IMR-90 (cell line): ENCODE measurements around the gene CIITA. TPM values are rescaled to one million over a fixed set of nuclear protein-coding genes. Genes with fewer than 3 reads are reported as not detected.

ENCODE experiments used
- ATAC-seq: fragments of 200-7000 bp; cut with Tn5 transposase; 2 replicates; pipeline ENCODE4 v1.9.1; 2020; ENCODE audit warnings: low read depth, mild to moderate bottlenecking, moderate library complexity
- BruUV-seq: library from RNA; stranded (reverse); fragments of 400-500 nt; replicated peaks from 2 replicates; lab custom pipeline; 2021; lab: Mats Ljungman, UMichigan
- CTCF ChIA-PET: fragments of 300-600 bp; formaldehyde crosslinking; extraction: SDS; loops from one replicate; lab custom pipeline; 2021; ENCODE audit warnings: antibody characterized with exemption; lab: Yijun Ruan, JAX
- POLR2A ChIA-PET: fragments of 300-600 bp; sonication (Branson Sonifier 250); formaldehyde crosslinking; loops from one replicate; lab custom pipeline; 2022; ENCODE audit warnings: antibody characterized with exemption; ENCODE audit not compliant: unreplicated experiment; lab: Charles Lee
- DNase-seq: peaks from one replicate; pipeline ENCODE4 v3.0.0; 2013
- H2AFZ ChIP-seq: replicated peaks from 2 replicates; pipeline ENCODE3; 2013; ENCODE audit warnings: low read length, mild to moderate bottlenecking; ENCODE audit not compliant: poor library complexity
- H2AK5ac ChIP-seq: 2 replicates; pipeline ENCODE4 v1.6.1; 2013; ENCODE audit warnings: low read depth, low read length, inconsistent platforms
- H2AK9ac ChIP-seq: replicated peaks from 2 replicates; pipeline ENCODE3; 2013; ENCODE audit warnings: mild to moderate bottlenecking, low read depth, low read length, moderate library complexity; ENCODE audit not compliant: poor library complexity
- H2BK120ac ChIP-seq: 2 replicates; pipeline ENCODE4 v1.6.1; 2013; ENCODE audit warnings: low read depth, low read length, inconsistent platforms
- H2BK15ac ChIP-seq: 3 replicates; pipeline ENCODE4 v1.6.1; 2013; ENCODE audit warnings: low read depth, low read length, inconsistent platforms
- H2BK20ac ChIP-seq: 2 replicates; pipeline ENCODE4 v1.6.1; 2013; ENCODE audit warnings: low read depth, mild to moderate bottlenecking, inconsistent platforms, low read length, moderate library complexity
- H2BK5ac ChIP-seq: 2 replicates; pipeline ENCODE4 v1.6.1; 2013; ENCODE audit warnings: mild to moderate bottlenecking, low read depth, low read length, inconsistent platforms; ENCODE audit not compliant: poor library complexity, severe bottlenecking
- H3K14ac ChIP-seq: replicated peaks from 2 replicates; pipeline ENCODE4 v1.6.1; 2013; ENCODE audit warnings: low read depth, low read length, inconsistent platforms
- H3K18ac ChIP-seq: 2 replicates; pipeline ENCODE4 v1.6.1; 2013; ENCODE audit warnings: low read depth, low read length, control low read depth
- H3K23ac ChIP-seq: 2 replicates; pipeline ENCODE4 v1.6.1; 2013; ENCODE audit warnings: low read depth, low read length, inconsistent platforms
- H3K27ac ChIP-seq: 2 replicates; pipeline ENCODE4 v1.5.1; 2013; ENCODE audit warnings: mild to moderate bottlenecking, control low read depth, low read length; ENCODE audit not compliant: insufficient read depth
- H3K27me3 ChIP-seq: 2 replicates; pipeline ENCODE4 v1.6.1; 2013; ENCODE audit warnings: low read length; ENCODE audit not compliant: control insufficient read depth, insufficient read depth
- H3K36me3 ChIP-seq: 2 replicates; pipeline ENCODE4 v1.6.1; 2013; ENCODE audit warnings: low read length, mixed read lengths; ENCODE audit not compliant: control insufficient read depth, insufficient read depth
- H3K4ac ChIP-seq: 2 replicates; pipeline ENCODE4 v1.6.1; 2013; ENCODE audit warnings: low read depth, low read length, inconsistent platforms
- H3K4me1 ChIP-seq: 2 replicates; pipeline ENCODE4 v1.6.1; 2013; ENCODE audit warnings: low read length, mixed read lengths; ENCODE audit not compliant: control insufficient read depth, insufficient read depth
- H3K4me2 ChIP-seq: 2 replicates; pipeline ENCODE4 v1.6.1; 2013; ENCODE audit warnings: low read depth, mild to moderate bottlenecking, control low read depth, low read length, moderate library complexity
- H3K4me3 ChIP-seq: 2 replicates; pipeline ENCODE4 v1.5.1; 2013; ENCODE audit warnings: low read depth, mild to moderate bottlenecking, control low read depth, low read length, moderate library complexity; ENCODE audit not compliant: insufficient read depth
- H3K56ac ChIP-seq: 2 replicates; pipeline ENCODE4 v1.6.1; 2013; ENCODE audit warnings: low read length, inconsistent platforms; ENCODE audit not compliant: insufficient read depth; ENCODE audit errors: extremely low read depth
- H3K79me1 ChIP-seq, 2 experiments: 2 replicates each; pipeline ENCODE4 v1.6.1; 2013; ENCODE audit warnings: low read length in 2 of 2, inconsistent platforms in 1 of 2, low read depth in 1 of 2
- H3K9ac ChIP-seq: 2 replicates; pipeline ENCODE4 v1.6.1; 2013; ENCODE audit warnings: low read depth, low read length, control low read depth
- H3K9me1 ChIP-seq: 2 replicates; pipeline ENCODE4 v1.6.1; 2013; ENCODE audit warnings: low read length, inconsistent platforms; ENCODE audit not compliant: insufficient read depth
- H3K9me3 ChIP-seq: 2 replicates; pipeline ENCODE4 v1.6.1; 2013; ENCODE audit warnings: low read length; ENCODE audit not compliant: control insufficient read depth, insufficient read depth
- H4K20me1 ChIP-seq: 2 replicates; pipeline ENCODE4 v1.6.1; 2013; ENCODE audit warnings: low read length, inconsistent platforms; ENCODE audit not compliant: insufficient read depth
- H4K5ac ChIP-seq: 2 replicates; pipeline ENCODE4 v1.6.1; 2013; ENCODE audit warnings: mild to moderate bottlenecking, low read depth, low read length, control low read depth
- H4K8ac ChIP-seq, 2 experiments: 2 replicates each; pipeline ENCODE4 v1.6.1; 2013; ENCODE audit warnings: low read depth in 2 of 2, low read length in 2 of 2, control low read depth in 1 of 2, inconsistent platforms in 1 of 2
- H4K91ac ChIP-seq: 2 replicates; pipeline ENCODE4 v1.6.1; 2013; ENCODE audit warnings: low read depth, low read length, inconsistent platforms; ENCODE audit not compliant: insufficient read depth
- BHLHE40 ChIP-seq: fragments of 150-350 bp; IDR thresholded peaks from 2 replicates; pipeline ENCODE4 v1.6.1; 2016; ENCODE audit warnings: mild to moderate bottlenecking, low read depth, low read length
- CEBPB ChIP-seq: IDR thresholded peaks from 2 replicates; pipeline ENCODE4 v1.6.1; 2012; ENCODE audit warnings: low read depth, low read length, improper control_type of control experiment
- CHD1 ChIP-seq: IDR thresholded peaks from 2 replicates; pipeline ENCODE4 v1.6.1; 2012; ENCODE audit warnings: low read depth, low read length, improper control_type of control experiment
- FOS ChIP-seq: fragments of 150-350 bp; IDR thresholded peaks from 2 replicates; pipeline ENCODE4 v1.6.1; 2016; ENCODE audit warnings: low read depth, low read length
- MAFK ChIP-seq: IDR thresholded peaks from 2 replicates; pipeline ENCODE4 v1.6.1; 2012; ENCODE audit warnings: low read depth, low read length, improper control_type of control experiment
- MAZ ChIP-seq: IDR thresholded peaks from 2 replicates; pipeline ENCODE4 v1.6.1; 2012; ENCODE audit warnings: low read depth, mild to moderate bottlenecking, low read length, improper control_type of control experiment, moderate library complexity, borderline replicate concordance
- MXI1 ChIP-seq: IDR thresholded peaks from 2 replicates; pipeline ENCODE4 v1.6.1; 2012; ENCODE audit warnings: low read depth, mild to moderate bottlenecking, low read length, moderate library complexity, borderline replicate concordance
- NFE2L2 ChIP-seq: fragments of 150-350 bp; IDR thresholded peaks from 2 replicates; pipeline ENCODE4 v1.6.1; 2016; ENCODE audit warnings: low read depth, mild to moderate bottlenecking, low read length
- POLR2A ChIP-seq: IDR thresholded peaks from 2 replicates; pipeline ENCODE4 v1.6.1; 2012; ENCODE audit warnings: mild to moderate bottlenecking, low read depth, low read length
- RAD21 ChIP-seq: IDR thresholded peaks from 2 replicates; pipeline ENCODE4 v1.6.1; 2012; ENCODE audit warnings: low read length, improper control_type of control experiment
- RCOR1 ChIP-seq: IDR thresholded peaks from 2 replicates; pipeline ENCODE4 v1.6.1; 2012; ENCODE audit warnings: mild to moderate bottlenecking, low read length, improper control_type of control experiment; ENCODE audit not compliant: insufficient replicate concordance
- RFX5 ChIP-seq: IDR thresholded peaks from 2 replicates; pipeline ENCODE4 v1.8.0; 2012; ENCODE audit warnings: low read depth, mild to moderate bottlenecking, low read length, moderate library complexity
- SMC3 ChIP-seq: fragments of 150-350 bp; IDR thresholded peaks from 2 replicates; pipeline ENCODE4 v1.6.1; 2016; ENCODE audit warnings: low read depth, mild to moderate bottlenecking, antibody characterized with exemption, low read length, moderate library complexity
- WGBS, 2 experiments: methylation state at CpG; one replicate each; pipeline versions ENCODE4 v1.1.5 to v1.1.7; 2013; ENCODE audit warnings: missing lambda C conversion rate in 2 of 2; ENCODE audit not compliant: insufficient read length in 1 of 2; ENCODE audit errors: extremely low coverage in 2 of 2; 5-methylcytosine and 5-hydroxymethylcytosine counted together
- dilution Hi-C: fragments of 300-500 bp; cut with HindIII; formaldehyde crosslinking; loops from one replicate; pipeline ENCODE4 v1.14.3; 2018; ENCODE audit warnings: low sequenced_read_pairs; ENCODE audit not compliant: unreplicated experiment
- in situ Hi-C: fragments of 300-500 bp; cut with MboI; formaldehyde crosslinking; loops from 3 replicates; pipeline ENCODE4 v1.14.3; 2019; ENCODE audit warnings: low sequenced_read_pairs, inconsistent platforms, mixed read lengths
- intact Hi-C: fragments of 100-400 bp; cut with micrococcal nuclease; formaldehyde crosslinking; loops from 2 replicates; pipeline ENCODE4 v1.10.0; 2022
- polyA plus RNA-seq, 3 experiments: library from polyadenylated mRNA; depleted of rRNA; stranded (reverse); fragments of >200 nt; gene quantifications; 2 replicates each; pipeline ENCODE4 v1.2.3, GENCODE V29; 2012; ENCODE audit warnings: low replicate concordance in 1 of 3
- total RNA-seq: library from RNA; depleted of rRNA; stranded (reverse); fragments of >200 nt; gene quantifications from 2 replicates; pipeline ENCODE4 v1.2.3, GENCODE V29; 2012
- TF ChIP-seq, protein P1 (sequence below): fragments of 150-350 bp; IDR thresholded peaks from 2 replicates; pipeline ENCODE4 v1.6.1; 2017; ENCODE audit warnings: mild to moderate bottlenecking, antibody characterized with exemption, low read length, low read depth
- TF ChIP-seq, protein P2 (sequence below): conservative IDR thresholded peaks from 2 replicates; pipeline ENCODE4 v1.5.1; 2012; ENCODE audit warnings: mild to moderate bottlenecking, low read depth, low read length, improper control_type of control experiment
- TF ChIP-seq, protein P3 (sequence below): fragments of 150-350 bp; IDR thresholded peaks from 2 replicates; pipeline ENCODE4 v1.6.1; 2016; ENCODE audit warnings: low read depth, mild to moderate bottlenecking, low read length, moderate library complexity, borderline replicate concordance

Gene CIITA
- total and polyA plus RNA-seq, 2 of the 4 experiments (the other 2 are of a cell fraction), result 0.10 TPM; not detected in 1

DNA sequence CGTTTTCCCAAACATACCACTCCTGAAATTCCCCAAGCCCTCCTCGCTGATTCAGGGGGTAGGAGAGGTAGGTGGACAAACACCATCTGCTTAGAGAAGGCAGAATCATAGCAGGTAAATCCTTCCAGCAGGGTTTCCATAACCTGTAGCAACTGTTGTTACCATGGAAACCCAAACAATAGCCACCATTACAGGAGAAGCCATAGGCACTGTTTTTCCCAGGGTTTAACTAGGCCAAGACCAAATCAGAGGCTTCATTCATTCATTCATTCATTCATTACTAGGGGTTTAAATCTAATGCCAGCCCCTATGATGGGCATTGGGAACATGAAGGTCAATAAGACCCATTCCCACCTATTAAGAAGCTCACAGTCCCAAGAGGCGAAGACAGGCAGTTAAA is 25.5 kb upstream of the CIITA start:
- no CpG with 5 or more reads among the region's 3 CpGs for WGBS, 2 experiments
- Histone ChIP-seq H3K79me1 (no peaks in the 10 kb centered on the region), H3K18ac (no peak overlapping the region), H3K56ac (no peak overlapping the region), H3K9me3 (no peaks in the 10 kb centered on the region), H3K27me3 (peaks cover 3% of the 10 kb centered on the region; the same call in 1 of the 2 replicates), H2BK20ac (no peak overlapping the region), H4K8ac (no peak overlapping the region), H3K4me2 (no peak overlapping the region), H3K4ac (no peak overlapping the region), H3K14ac (no peak overlapping the region), H2AK9ac (no peak overlapping the region), H3K27ac (no peak overlapping the region), H2BK15ac (no peak overlapping the region), H2AFZ (no peak overlapping the region), H4K20me1 (no peaks in the 10 kb centered on the region), H2BK120ac (no peak overlapping the region), H3K4me1 (no peaks in the 10 kb centered on the region), H3K23ac (no peak overlapping the region), H4K91ac (no peak overlapping the region), H2AK5ac (no peak overlapping the region), H3K9ac (no peak overlapping the region), H4K5ac (no peak overlapping the region), H3K36me3 (no peaks in the 10 kb centered on the region), H2BK5ac (no peak overlapping the region), H3K9me1 (no peaks in the 10 kb centered on the region), H3K4me3 (no peak overlapping the region)
- POLR2A ChIA-PET, result no interaction called here
- intact Hi-C loops, result no loop called here
- DNase-seq (no peak), ATAC-seq (no peak)
- TF ChIP-seq SMC3, result no peak
- no peak for TF ChIP-seq POLR2A
- TF ChIP-seq MAZ, result no peak
- TF ChIP-seq, protein P1, sequence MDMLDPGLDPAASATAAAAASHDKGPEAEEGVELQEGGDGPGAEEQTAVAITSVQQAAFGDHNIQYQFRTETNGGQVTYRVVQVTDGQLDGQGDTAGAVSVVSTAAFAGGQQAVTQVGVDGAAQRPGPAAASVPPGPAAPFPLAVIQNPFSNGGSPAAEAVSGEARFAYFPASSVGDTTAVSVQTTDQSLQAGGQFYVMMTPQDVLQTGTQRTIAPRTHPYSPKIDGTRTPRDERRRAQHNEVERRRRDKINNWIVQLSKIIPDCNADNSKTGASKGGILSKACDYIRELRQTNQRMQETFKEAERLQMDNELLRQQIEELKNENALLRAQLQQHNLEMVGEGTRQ, result no peak
- no peak for TF ChIP-seq RCOR1
- TF ChIP-seq FOS, result no peak
- no peak for TF ChIP-seq NFE2L2
- no peak for TF ChIP-seq CHD1
- TF ChIP-seq, protein P2, sequence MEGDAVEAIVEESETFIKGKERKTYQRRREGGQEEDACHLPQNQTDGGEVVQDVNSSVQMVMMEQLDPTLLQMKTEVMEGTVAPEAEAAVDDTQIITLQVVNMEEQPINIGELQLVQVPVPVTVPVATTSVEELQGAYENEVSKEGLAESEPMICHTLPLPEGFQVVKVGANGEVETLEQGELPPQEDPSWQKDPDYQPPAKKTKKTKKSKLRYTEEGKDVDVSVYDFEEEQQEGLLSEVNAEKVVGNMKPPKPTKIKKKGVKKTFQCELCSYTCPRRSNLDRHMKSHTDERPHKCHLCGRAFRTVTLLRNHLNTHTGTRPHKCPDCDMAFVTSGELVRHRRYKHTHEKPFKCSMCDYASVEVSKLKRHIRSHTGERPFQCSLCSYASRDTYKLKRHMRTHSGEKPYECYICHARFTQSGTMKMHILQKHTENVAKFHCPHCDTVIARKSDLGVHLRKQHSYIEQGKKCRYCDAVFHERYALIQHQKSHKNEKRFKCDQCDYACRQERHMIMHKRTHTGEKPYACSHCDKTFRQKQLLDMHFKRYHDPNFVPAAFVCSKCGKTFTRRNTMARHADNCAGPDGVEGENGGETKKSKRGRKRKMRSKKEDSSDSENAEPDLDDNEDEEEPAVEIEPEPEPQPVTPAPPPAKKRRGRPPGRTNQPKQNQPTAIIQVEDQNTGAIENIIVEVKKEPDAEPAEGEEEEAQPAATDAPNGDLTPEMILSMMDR, result no peak
- TF ChIP-seq MAFK, result no peak
- TF ChIP-seq MXI1, result no peak
- TF ChIP-seq, protein P3, sequence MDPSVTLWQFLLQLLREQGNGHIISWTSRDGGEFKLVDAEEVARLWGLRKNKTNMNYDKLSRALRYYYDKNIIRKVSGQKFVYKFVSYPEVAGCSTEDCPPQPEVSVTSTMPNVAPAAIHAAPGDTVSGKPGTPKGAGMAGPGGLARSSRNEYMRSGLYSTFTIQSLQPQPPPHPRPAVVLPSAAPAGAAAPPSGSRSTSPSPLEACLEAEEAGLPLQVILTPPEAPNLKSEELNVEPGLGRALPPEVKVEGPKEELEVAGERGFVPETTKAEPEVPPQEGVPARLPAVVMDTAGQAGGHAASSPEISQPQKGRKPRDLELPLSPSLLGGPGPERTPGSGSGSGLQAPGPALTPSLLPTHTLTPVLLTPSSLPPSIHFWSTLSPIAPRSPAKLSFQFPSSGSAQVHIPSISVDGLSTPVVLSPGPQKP, result no peak
- TF ChIP-seq RFX5, result no peak
- no peak for TF ChIP-seq BHLHE40
- TF ChIP-seq RAD21, result no peak
- TF ChIP-seq CEBPB, result no peak
- CTCF ChIA-PET, result no interaction called here
- in situ Hi-C loops, result no loop called here
- dilution Hi-C loops, result no loop called here
- no TSS peak for BruUV-seq
